GM23338 (cell line): ENCODE measurements around the gene SYNE1. TPM values are rescaled to one million over a fixed set of nuclear protein-coding genes. Genes with fewer than 3 reads are reported as not detected.

ENCODE experiments used
- ATAC-seq: fragments of 200-7000 bp; cut with Tn5 transposase; 3 replicates; pipeline ENCODE4 v1.9.1; 2020
- DNase-seq: peaks from one replicate; pipeline ENCODE4 v3.0.0-alpha.2; 2015; ENCODE audit warnings: low spot score
- H2AFZ ChIP-seq: fragments of 200-600 bp; sonication (generic); 2 replicates; pipeline ENCODE4 v1.8.0; 2016; ENCODE audit warnings: antibody characterized with exemption, mild to moderate bottlenecking, moderate library complexity
- H3F3A ChIP-seq: fragments of 200-600 bp; sonication (generic); replicated peaks from 2 replicates; pipeline ENCODE4 v1.8.0; 2017; ENCODE audit warnings: antibody characterized with exemption, mixed run types, low read depth
- H3K27ac ChIP-seq: fragments of 200-600 bp; sonication (generic); 2 replicates; pipeline ENCODE4 v1.6.1; 2016; ENCODE audit warnings: low read depth
- H3K27me3 ChIP-seq: fragments of 200-600 bp; sonication (generic); 2 replicates; pipeline ENCODE4 v1.8.0; 2016; ENCODE audit warnings: mild to moderate bottlenecking, mixed run types, moderate library complexity; ENCODE audit not compliant: insufficient read depth
- H3K36me3 ChIP-seq: fragments of 200-600 bp; sonication (generic); 2 replicates; pipeline ENCODE4 v1.8.0; 2016; ENCODE audit warnings: mild to moderate bottlenecking; ENCODE audit not compliant: insufficient read depth
- H3K4me1 ChIP-seq: fragments of 200-600 bp; sonication (generic); 2 replicates; pipeline ENCODE4 v1.8.0; 2016; ENCODE audit warnings: mild to moderate bottlenecking, moderate library complexity; ENCODE audit not compliant: insufficient read depth
- H3K4me2 ChIP-seq: fragments of 200-600 bp; sonication (generic); 2 replicates; pipeline ENCODE4 v1.7.1; 2017; ENCODE audit warnings: mixed run types
- H3K4me3 ChIP-seq: fragments of 200-600 bp; sonication (generic); 2 replicates; pipeline ENCODE4 v1.6.1; 2016; ENCODE audit warnings: mixed run types
- H3K79me2 ChIP-seq: fragments of 200-600 bp; sonication (generic); replicated peaks from 2 replicates; pipeline ENCODE4 v1.8.0; 2017; ENCODE audit warnings: mild to moderate bottlenecking; ENCODE audit not compliant: insufficient read depth
- H3K9me2 ChIP-seq: fragments of 200-600 bp; sonication (generic); 2 replicates; pipeline ENCODE4 v1.8.0; 2017; ENCODE audit not compliant: insufficient read depth
- H4K20me1 ChIP-seq: fragments of 200-600 bp; sonication (generic); replicated peaks from 2 replicates; pipeline ENCODE4 v1.8.0; 2017; ENCODE audit warnings: mild to moderate bottlenecking; ENCODE audit not compliant: insufficient read depth
- H3K27ac Mint-ChIP-seq: 2 replicates; pipeline ENCODE4 v1.8.0; 2020; ENCODE audit warnings: inconsistent platforms, mild to moderate bottlenecking, moderate library complexity, mixed read lengths
- H3K27me3 Mint-ChIP-seq: 3 replicates; pipeline ENCODE4 v1.8.0; 2022; ENCODE audit warnings: low read depth, mild to moderate bottlenecking, moderate library complexity, mixed read lengths, inconsistent platforms; ENCODE audit not compliant: insufficient read depth, poor library complexity
- H3K36me3 Mint-ChIP-seq: 3 replicates; pipeline ENCODE4 v1.8.0; 2021; ENCODE audit warnings: low read depth, mild to moderate bottlenecking, inconsistent platforms, moderate library complexity, mixed read lengths
- H3K4me1 Mint-ChIP-seq: 3 replicates; pipeline ENCODE4 v1.8.0; 2020; ENCODE audit warnings: mild to moderate bottlenecking, inconsistent platforms, mixed read lengths
- H3K4me3 Mint-ChIP-seq: 3 replicates; pipeline ENCODE4 v1.8.0; 2021; ENCODE audit warnings: moderate library complexity, mild to moderate bottlenecking, inconsistent platforms, mixed read lengths
- H3K9me3 Mint-ChIP-seq: 3 replicates; pipeline ENCODE4 v1.8.0; 2020; ENCODE audit warnings: moderate library complexity, mild to moderate bottlenecking, inconsistent platforms, mixed read lengths
- CREB1 ChIP-seq: fragments of 250-450 bp; sonication (Bioruptor Pico); IDR thresholded peaks from 2 replicates; pipeline ENCODE4 v1.5.0; 2020; ENCODE audit warnings: low read depth, mild to moderate bottlenecking, moderate library complexity
- CTCF ChIP-seq, 2 experiments: fragments of 200-600 bp in 1 of 2; sonication (generic) in 1 of 2; conservative IDR thresholded peaks; 2 replicates each; pipeline versions ENCODE4 v1.5.1 to v1.6.1; 2016 to 2017; ENCODE audit warnings: antibody characterized with exemption in 2 of 2, low read depth in 2 of 2, mild to moderate bottlenecking in 2 of 2, moderate library complexity in 1 of 2
- ETS1 ChIP-seq: IDR thresholded peaks from 2 replicates; pipeline ENCODE4 v1.6.1; 2016; ENCODE audit warnings: antibody characterized with exemption
- EZH2 ChIP-seq: fragments of 200-600 bp; sonication (generic); IDR thresholded peaks from one replicate; pipeline ENCODE4 v1.8.0; 2017; ENCODE audit warnings: antibody characterized with exemption, mild to moderate bottlenecking, low read depth; ENCODE audit not compliant: unreplicated experiment
- EZH2phosphoT487 ChIP-seq: fragments of 200-600 bp; sonication (generic); IDR thresholded peaks from one replicate; pipeline ENCODE4 v1.8.1; 2018; ENCODE audit warnings: antibody characterized with exemption; ENCODE audit not compliant: unreplicated experiment
- JUNB ChIP-seq: IDR thresholded peaks from one replicate; pipeline ENCODE4 v1.6.1; 2016; ENCODE audit warnings: antibody characterized with exemption; ENCODE audit not compliant: unreplicated experiment
- NANOG ChIP-seq: IDR thresholded peaks from 2 replicates; pipeline ENCODE4 v1.6.1; 2016; ENCODE audit warnings: antibody characterized with exemption, borderline replicate concordance
- POLR2AphosphoS5 ChIP-seq: IDR thresholded peaks from 2 replicates; pipeline ENCODE4 v1.6.1; 2016; ENCODE audit warnings: antibody characterized with exemption, low read depth
- STAT1 ChIP-seq: IDR thresholded peaks from one replicate; pipeline ENCODE4 v1.6.1; 2016; ENCODE audit warnings: antibody characterized with exemption; ENCODE audit not compliant: unreplicated experiment
- ZNF114 ChIP-seq: fragments of 250-450 bp; sonication (Bioruptor Pico); IDR thresholded peaks from 2 replicates; pipeline ENCODE4 v1.5.0; 2020; ENCODE audit warnings: mild to moderate bottlenecking, moderate library complexity
- ZNF331 ChIP-seq: fragments of 250-450 bp; sonication (Bioruptor Pico); IDR thresholded peaks from 2 replicates; pipeline ENCODE4 v1.5.0; 2020; ENCODE audit warnings: low read depth, mild to moderate bottlenecking, moderate library complexity
- ZNF462 ChIP-seq: fragments of 250-450 bp; sonication (Bioruptor Pico); IDR thresholded peaks from 2 replicates; pipeline ENCODE4 v1.5.0; 2020; ENCODE audit warnings: mild to moderate bottlenecking, moderate library complexity
- polyA plus RNA-seq: library from polyadenylated mRNA; unstranded; fragments of >200 nt; fragmentation: Nextera tagmentation; extraction: Ambion mirVana; gene quantifications from 2 replicates; pipeline ENCODE4 v1.2.1, GENCODE V29; 2016
- total RNA-seq: library from RNA; depleted of rRNA; stranded (reverse); fragments of >200 nt; shearing (Covaris generic); gene quantifications from 2 replicates; pipeline ENCODE4 v1.2.3, GENCODE V29; 2014

The SYNE1 gene
- total and polyA plus RNA-seq, 2 experiments from 2014 or later: 3.9 to 13.6 TPM

- no peaks in the 10 kb centered on the region for H3K36me3 ChIP-seq
- no peak overlapping the region for H2AFZ ChIP-seq
- no peaks in the 10 kb centered on the region for H3K4me1 ChIP-seq
- H3K27ac ChIP-seq: no peak overlapping the region
- no peak overlapping the region for H3K27ac Mint-ChIP-seq
- no peak overlapping the region for H3K4me3 Mint-ChIP-seq
- no peaks in the 10 kb centered on the region for H3K9me3 Mint-ChIP-seq
- no peaks in the 10 kb centered on the region for H3K36me3 Mint-ChIP-seq
- H4K20me1 ChIP-seq: no peaks in the 10 kb centered on the region
- no peak for TF ChIP-seq CTCF (conservative IDR thresholded peaks at IDR 0.05; ENCODE audit: low read depth in 2 of 2)
- TF ChIP-seq ZNF462: no peak
- no peak for TF ChIP-seq NANOG
- no peak for TF ChIP-seq CREB1 (CRISPR knock-in tag)
- TF ChIP-seq EZH2: no peak
- no peak for TF ChIP-seq JUNB
- TF ChIP-seq ZNF114 (CRISPR knock-in tag): no peak
- no peak for TF ChIP-seq ETS1
- TF ChIP-seq ZNF331: no peak
- TF ChIP-seq EZH2phosphoT487: no peak
- no peak for TF ChIP-seq STAT1
- TF ChIP-seq POLR2AphosphoS5: no peak
- no peaks in the 10 kb centered on the region for H3K9me2 ChIP-seq
- H3K79me2 ChIP-seq: no peaks in the 10 kb centered on the region
- no peaks in the 10 kb centered on the region for H3K4me1 Mint-ChIP-seq
- no peak overlapping the region for H3K4me2 ChIP-seq
- DNase-seq: no peak
- no peaks in the 10 kb centered on the region for H3F3A ChIP-seq
- H3K4me3 ChIP-seq: no peak overlapping the region
- H3K27me3 Mint-ChIP-seq: no peaks in the 10 kb centered on the region
- H3K27me3 ChIP-seq: no peaks in the 10 kb centered on the region
- ATAC-seq: no peak
These were observed 407.8 kb downstream of the SYNE1 start for GRCh38 chr6:152229330-152229729.
